Neuron (in vitro differentiated cells): Measurements from ENCODE around the gene TRAF5.
"Not testable (repeated sequence)": the region's sequence is repeated elsewhere in the genome, so short reads cannot be mapped to it uniquely, and the experiment has no call there.

Experiments used
- H2AFZ ChIP-seq: one replicate; pipeline ENCODE4 v1.6.1; 2013; ENCODE audit warnings: low read depth, mild to moderate bottlenecking, inconsistent platforms, low read length, moderate library complexity
- H3K27me3 ChIP-seq: one replicate; pipeline ENCODE4 v1.6.1; 2013; ENCODE audit warnings: low read length; ENCODE audit not compliant: insufficient read depth
- H3K36me3 ChIP-seq: one replicate; pipeline ENCODE4 v1.6.1; 2013; ENCODE audit warnings: low read length; ENCODE audit not compliant: insufficient read depth
- H3K4me1 ChIP-seq: one replicate; pipeline ENCODE4 v1.6.1; 2013; ENCODE audit warnings: low read length; ENCODE audit not compliant: insufficient read depth
- H3K4me3 ChIP-seq: 2 replicates; pipeline ENCODE4 v1.5.1; 2013; ENCODE audit warnings: mild to moderate bottlenecking, low read length, moderate library complexity
- H3K9me3 ChIP-seq: one replicate; pipeline ENCODE4 v1.6.1; 2013; ENCODE audit warnings: low read length

The TRAF5 gene

DNA sequence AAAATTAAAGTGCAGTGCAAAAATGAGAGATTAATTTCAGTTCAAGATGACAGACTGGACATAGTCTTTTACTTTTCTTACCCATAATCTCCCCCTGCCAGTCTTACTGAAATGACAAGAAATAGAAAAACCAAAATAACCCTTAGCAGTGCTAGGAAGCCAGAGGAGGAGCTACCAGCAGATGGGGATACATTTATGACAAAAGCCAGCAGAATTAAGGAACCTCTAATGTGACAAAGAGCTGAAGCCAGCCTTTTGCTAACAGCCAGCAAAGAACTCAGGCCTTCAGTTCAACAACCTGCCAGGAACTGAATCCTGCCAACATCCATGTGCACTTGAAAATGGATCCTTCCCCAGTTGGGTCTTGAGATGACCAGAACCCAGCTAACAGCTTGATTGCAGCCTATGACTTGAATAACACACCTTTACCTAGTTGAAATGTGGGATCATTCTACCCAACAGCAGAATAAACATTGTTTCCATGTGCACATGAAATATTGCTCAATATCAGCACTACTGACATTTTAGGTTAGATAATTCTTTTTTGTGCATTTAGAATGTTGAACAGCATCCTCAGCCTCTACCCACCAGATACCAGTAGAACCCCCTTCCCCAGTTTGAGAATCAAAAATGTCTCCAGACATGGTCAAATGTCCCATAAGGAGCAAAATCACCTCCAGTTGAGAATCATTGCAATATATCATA is 7.9 kb upstream of the TRAF5 start:
- Histone ChIP-seq H3K36me3 (peaks cover 15% of the 10 kb centered on the region), H3K4me3 (no peak overlapping the region), H2AFZ (no peak overlapping the region), H3K9me3 (no peaks in the 10 kb centered on the region), H3K4me1 (no peaks in the 10 kb centered on the region), H3K27me3 (no peaks in the 10 kb centered on the region)

DNA sequence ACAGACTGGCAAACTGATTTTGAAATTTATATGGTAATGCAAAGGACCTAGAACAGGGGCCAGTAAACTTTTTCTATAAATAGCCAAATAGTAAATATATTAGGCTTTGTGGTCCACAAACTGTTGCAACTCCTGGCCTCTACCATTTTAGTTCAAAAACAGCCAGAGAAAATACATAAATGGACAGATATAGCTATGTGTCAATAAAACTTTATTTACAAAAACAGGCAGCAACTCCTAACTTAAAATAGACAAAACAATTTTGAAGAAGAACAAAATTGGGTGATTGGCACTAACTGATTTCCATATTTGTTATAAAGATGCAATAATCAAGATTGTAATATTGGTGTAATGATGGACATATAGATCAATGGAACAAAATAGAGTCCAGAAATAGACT is 6.7 kb upstream of the TRAF5 start:
- no peaks in the 10 kb centered on the region for H3K4me1 ChIP-seq
- H3K36me3 ChIP-seq, result peaks cover 5% of the 10 kb centered on the region
- no peak overlapping the region for H3K4me3 ChIP-seq

DNA sequence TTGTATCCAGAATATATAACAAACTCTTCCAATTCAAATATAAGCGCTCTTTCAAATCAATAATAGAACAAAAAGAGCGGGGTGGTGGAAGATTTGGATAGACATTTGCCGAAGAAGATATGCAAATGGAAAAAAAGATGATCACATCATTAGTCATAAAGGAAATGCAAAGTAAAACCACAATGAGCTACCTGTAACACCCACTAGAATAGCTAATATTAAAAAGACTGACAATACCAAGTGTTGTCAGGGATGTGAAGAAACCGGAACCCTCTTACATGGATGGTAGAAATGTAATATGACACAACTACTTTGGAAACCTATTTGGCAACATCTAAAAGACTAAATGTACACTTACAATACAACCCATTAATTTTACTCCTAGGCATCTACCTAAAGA is 5.7 kb upstream of the TRAF5 start:
- Histone ChIP-seq H3K4me1 (no peaks in the 10 kb centered on the region), H3K4me3 (no peak overlapping the region), H3K9me3 (no peaks in the 10 kb centered on the region)

More for the DNA sequence above, 6.7 kb upstream of the TRAF5 start:
- Histone ChIP-seq H3K9me3 (no peaks in the 10 kb centered on the region), H2AFZ (no peak overlapping the region), H3K27me3 (no peaks in the 10 kb centered on the region)

DNA sequence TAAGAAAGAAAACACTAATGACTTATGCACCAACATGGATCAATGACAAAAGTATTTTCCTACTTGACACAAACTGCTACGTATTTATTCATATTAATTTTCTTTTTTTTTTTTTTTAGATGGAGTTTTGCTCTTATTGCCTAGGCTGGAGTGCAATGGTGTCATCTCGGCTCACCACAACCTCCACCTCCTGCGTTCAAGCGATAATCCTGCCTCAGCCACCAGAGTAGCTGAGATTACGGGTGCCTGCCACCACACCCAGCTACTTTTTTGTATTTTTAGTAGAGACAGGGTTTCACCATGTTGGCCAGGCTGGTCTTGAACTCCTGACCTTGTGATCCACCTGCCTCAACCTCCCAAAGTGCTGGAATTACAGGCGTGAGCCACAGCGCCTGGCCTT is 5.0 kb upstream of the TRAF5 start:
- not testable (repeated sequence) for H2AFZ ChIP-seq, H3K36me3 ChIP-seq, H3K9me3 ChIP-seq

More for the DNA sequence above, 5.7 kb upstream of the TRAF5 start:
- Histone ChIP-seq H3K36me3 (no peaks in the 10 kb centered on the region), H3K27me3 (peaks cover 4% of the 10 kb centered on the region), H2AFZ (no peak overlapping the region)

DNA sequence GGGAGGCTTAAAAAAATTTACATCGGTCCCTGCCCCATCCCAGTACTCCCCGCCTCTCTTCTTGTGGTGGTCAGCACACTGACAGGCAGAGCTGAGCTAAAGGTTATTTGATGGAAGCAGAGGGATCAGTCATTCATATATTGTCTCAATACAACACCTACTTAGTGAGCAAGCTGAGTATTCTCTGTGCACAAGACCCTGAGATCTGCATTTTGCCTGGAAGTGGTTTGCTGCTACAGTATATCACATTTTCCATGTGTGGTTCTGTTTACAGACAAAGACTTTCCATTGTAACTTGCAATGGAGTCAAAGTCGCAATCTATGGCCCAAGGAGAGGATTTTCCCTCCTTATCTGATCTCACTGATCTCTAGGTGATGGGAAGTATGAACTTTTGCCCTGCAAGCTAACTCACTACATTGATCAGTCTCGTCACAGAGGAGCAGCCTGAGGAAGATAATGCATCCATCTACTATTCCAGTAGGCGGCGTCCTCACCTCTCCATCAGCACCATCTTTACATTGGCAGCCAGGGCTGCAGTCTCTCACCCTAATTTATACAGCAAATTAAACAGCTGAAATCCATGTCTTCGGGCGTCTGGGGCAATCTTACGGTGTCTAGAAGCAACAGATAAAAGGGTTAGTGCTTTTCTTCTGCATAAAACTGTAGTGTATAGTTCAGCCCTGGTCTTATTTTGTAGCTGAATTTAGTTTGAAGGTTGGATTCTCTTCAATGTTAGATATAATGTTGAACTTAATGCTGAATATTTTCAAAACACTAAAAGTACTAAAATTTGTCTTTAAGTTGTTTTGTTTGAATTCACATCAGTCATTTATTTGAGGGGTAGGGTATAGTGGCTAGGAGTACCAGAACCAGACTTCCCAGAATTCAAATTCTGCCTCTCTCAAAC is 3.2 kb upstream of the TRAF5 start:
- Histone ChIP-seq H3K36me3 (no peaks in the 10 kb centered on the region), H3K4me1 (peaks cover 3% of the 10 kb centered on the region), H3K4me3 (no peak overlapping the region), H3K27me3 (peaks cover 11% of the 10 kb centered on the region), H3K9me3 (no peaks in the 10 kb centered on the region), H2AFZ (no peak overlapping the region)

More for the DNA sequence above, 5.0 kb upstream of the TRAF5 start:
- not testable (repeated sequence) for H3K4me3 ChIP-seq, H3K4me1 ChIP-seq, H3K27me3 ChIP-seq

DNA sequence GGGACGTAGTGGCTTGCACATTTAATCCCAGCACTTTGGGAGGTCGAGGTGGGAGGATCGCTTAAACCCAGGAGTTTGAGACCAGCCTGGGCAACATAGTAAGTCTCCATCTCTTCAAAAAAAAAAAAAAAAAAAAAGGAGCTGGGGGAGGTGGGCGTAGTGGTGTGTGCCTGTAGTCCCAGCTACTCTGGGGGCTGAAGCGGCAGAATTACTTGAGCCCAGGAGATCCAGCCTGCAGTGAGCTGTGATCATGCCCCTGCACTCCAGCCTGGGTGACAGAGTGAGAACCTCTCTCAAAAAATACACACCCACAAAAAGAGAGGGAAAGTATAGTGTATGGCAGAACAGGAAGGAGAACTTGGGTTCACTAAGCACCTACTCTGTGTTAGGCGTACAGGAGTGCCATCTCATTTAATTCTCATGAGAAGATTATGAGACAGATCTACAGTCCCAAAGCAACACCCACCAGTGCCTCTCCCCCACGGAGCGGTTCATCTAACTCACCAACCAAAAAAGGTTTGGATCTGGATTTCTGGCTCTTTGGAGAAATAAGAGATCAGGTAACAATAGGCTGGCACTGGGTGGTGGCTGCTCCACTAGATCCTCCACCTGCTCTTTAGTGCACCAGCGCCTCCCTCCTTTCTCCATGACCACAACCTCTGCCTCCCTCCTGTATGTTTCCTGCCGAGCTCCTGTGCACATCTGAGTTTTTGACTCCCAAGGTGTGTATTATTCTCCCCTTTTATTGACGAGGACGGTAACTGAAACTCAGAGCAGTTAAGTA is 1.4 kb upstream of the TRAF5 start:
- Histone ChIP-seq H3K9me3 (no peaks in the 10 kb centered on the region), H2AFZ (no peak overlapping the region), H3K27me3 (peaks cover 11% of the 10 kb centered on the region), H3K4me3 (no peak overlapping the region), H3K36me3 (no peaks in the 10 kb centered on the region), H3K4me1 (peaks cover 3% of the 10 kb centered on the region)

DNA sequence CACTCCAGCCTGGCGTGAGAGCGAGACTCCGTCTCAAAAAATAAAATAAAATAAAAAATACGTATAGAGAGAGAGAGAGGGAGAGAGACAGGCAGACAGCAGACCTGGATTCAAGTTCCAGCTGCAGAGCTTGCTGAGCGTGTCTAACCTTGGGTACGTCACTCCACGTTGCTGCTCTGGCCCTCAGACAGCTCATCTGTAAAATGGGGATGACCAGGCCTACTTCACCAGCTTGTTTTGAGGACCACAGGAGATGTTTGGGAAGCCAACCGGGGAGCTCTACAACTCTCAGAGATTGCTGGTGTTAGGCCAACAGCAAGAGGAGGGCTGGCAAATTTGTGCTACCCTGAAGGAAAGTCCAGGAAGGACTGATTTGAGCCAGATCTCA is 499 bp upstream of the TRAF5 start:
- H3K9me3 ChIP-seq, result no peaks in the 10 kb centered on the region
- peaks cover 3% of the 10 kb centered on the region for H3K4me1 ChIP-seq
- H2AFZ ChIP-seq, result peak overlapping the region; percentile 55
- peaks cover 11% of the 10 kb centered on the region for H3K27me3 ChIP-seq
- no peaks in the 10 kb centered on the region for H3K36me3 ChIP-seq
- H3K4me3 ChIP-seq, result peak overlapping the region; percentile 35

DNA sequence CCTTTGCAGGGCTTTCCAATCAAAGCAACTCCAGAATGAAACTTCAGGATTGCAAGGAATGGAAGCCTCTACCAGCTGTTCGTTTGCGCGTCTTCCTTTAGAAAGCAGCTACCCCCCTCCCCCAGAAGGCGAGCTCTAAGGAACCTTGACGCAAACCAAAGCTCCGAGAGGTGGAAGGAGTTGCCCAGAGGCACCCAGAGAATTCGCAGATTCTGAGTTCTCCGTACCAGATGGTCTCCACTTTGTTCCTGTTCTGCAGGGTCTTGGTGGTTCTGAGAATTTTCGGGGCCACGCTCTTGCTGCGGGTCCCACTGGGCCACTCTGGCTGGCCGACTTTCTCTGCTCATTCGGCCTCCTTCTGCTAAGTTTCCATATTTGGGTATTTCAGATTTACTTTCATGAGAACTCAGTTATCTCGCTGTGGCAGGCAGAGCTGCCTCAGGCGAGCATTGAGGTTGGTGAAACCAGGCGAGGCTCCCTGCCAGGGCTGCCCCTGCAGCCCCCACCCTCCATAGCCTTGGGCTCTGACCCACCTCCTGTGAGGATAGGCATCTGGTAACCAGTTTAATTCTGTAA is 801 bp downstream of the TRAF5 start:
- Histone ChIP-seq H2AFZ (no peak overlapping the region), H3K36me3 (no peaks in the 10 kb centered on the region), H3K27me3 (peaks cover 11% of the 10 kb centered on the region), H3K4me1 (peaks cover 3% of the 10 kb centered on the region), H3K4me3 (peak overlapping the region; percentile 35), H3K9me3 (no peaks in the 10 kb centered on the region)

DNA sequence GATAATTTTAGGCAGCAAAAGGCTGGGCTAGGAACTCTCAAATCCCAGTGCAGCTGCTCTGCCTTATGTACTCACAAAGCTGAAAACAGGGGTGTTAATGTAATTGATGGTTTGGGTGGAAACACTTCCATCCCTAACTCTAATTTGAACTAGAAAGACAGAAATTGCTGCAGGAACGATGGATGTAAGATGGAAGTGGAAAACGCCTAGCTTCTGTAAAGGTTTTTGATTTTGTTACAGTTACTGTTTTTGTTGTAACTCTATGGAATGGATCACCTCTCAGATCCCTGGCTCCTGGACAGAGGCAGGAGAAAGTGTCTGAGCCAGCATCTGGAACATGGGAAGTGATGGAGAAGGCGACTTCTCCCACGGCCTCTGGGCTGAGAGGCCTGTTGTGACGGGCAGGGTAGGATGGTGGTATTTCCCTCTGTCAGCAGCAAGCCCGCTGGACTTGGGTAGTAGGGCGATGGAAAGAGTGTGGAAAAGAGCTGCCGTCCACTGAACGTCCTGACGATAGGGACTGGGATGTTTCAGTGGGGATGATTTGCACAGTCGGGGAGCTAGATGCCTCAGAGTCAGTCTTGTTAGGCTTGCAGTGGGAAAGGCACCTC is 1.6 kb downstream of the TRAF5 start:
- no peak overlapping the region for H3K4me3 ChIP-seq
- H2AFZ ChIP-seq, result no peak overlapping the region
- peaks cover 3% of the 10 kb centered on the region for H3K4me1 ChIP-seq
- H3K36me3 ChIP-seq, result no peaks in the 10 kb centered on the region
- H3K27me3 ChIP-seq, result peaks cover 11% of the 10 kb centered on the region
- H3K9me3 ChIP-seq, result no peaks in the 10 kb centered on the region

DNA sequence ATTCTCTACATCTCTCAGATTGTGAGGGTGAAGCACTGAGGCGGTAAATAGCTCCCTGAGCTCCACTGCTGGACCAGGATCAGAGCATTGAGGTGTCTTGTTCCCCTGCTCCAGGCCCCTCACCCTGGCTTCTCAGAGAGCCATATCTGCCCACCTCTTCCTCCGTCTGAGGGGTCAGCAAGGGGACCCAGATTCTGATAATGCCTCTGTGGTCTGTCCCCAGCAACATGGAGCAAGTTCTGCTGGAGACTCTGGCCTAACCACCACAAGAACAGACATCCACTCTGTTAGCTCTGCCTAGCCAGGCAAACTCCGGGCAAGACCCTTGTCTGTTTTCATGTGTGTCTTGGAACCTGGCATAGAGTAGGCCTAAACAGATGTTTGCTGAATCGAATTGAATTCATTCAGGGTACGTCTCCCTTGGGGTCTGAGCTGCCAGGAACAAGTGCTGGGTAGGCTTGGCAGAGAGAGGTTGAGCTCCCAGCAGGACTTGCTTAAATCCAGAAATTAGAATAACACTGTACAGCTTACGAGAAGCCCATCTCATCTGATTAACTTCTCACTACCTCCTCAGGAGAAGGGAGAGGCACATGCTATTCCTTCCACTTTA is 2.3 kb downstream of the TRAF5 start:
- Histone ChIP-seq H3K27me3 (peaks cover 11% of the 10 kb centered on the region), H3K4me1 (peaks cover 3% of the 10 kb centered on the region), H2AFZ (no peak overlapping the region), H3K9me3 (no peaks in the 10 kb centered on the region), H3K36me3 (no peaks in the 10 kb centered on the region), H3K4me3 (no peak overlapping the region)

DNA sequence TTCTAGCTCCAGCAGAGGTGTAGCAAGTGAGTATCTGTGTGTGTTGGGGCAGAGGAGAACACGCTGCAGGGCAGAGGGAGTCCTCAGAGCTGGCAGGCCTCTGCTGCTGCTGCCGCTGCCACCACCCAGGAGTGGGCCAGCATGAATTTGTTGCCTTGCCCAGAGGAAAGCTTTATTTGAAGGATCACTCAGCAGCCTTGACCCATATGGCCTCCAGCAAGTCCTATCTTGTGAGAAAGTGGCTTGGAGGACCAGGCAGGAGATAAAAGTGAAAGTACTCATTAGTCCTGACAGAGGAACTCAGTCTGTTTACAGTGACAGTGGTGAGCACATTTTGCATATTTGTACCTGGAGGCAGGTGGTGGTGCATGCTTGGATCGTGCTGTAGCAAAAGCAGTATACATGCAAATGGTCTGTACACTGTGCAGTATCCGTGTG is 3.1 kb downstream of the TRAF5 start:
- Histone ChIP-seq H3K4me1 (peaks cover 3% of the 10 kb centered on the region), H3K4me3 (no peak overlapping the region), H2AFZ (no peak overlapping the region), H3K36me3 (no peaks in the 10 kb centered on the region), H3K9me3 (no peaks in the 10 kb centered on the region), H3K27me3 (peaks cover 11% of the 10 kb centered on the region)

DNA sequence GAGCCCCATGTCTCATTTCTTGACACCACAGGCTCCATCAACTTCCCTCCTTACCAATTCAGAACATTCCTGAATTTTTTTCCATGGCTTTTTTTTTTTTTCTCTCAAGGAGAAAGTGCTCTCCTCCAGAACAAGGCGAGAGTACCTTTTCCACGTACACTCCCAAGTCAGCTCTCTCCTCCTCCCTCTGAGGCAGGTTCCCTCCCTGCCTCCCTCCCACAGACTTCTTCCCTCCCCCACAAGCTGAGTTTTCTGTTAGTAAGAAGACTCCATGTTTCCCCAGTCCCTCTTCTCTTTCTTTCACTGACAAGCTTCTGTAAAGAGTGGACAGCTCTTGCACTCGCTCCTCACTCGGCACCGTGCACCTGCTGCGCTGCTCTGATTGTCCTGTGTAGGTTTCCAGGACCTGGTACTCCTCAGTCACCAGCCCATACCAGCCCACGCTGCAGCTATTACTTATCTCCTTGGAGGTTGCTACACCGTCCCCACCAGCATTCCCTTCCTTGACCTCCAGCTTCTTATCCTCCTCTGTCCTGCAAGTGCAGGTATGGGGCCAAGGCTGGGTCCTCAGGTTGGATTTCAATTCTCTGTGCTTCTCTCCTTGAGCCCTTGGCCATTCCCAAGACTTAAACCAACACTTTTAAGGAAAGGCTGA is 3.8 kb downstream of the TRAF5 start:
- Histone ChIP-seq H2AFZ (no peak overlapping the region), H3K36me3 (no peaks in the 10 kb centered on the region), H3K9me3 (no peaks in the 10 kb centered on the region)

More for the DNA sequence above, 3.8 kb downstream of the TRAF5 start:
- Histone ChIP-seq H3K4me1 (peaks cover 3% of the 10 kb centered on the region), H3K4me3 (no peak overlapping the region), H3K27me3 (peaks cover 11% of the 10 kb centered on the region)
